Suppressor macrophage treated with lipopolysaccharide for 1 hour (primary cell): ENCODE data around the gene MBTPS2.
"Not testable (repeated sequence)": the region's sequence is repeated elsewhere in the genome, so short reads cannot be mapped to it uniquely, and the experiment has no call there.

Experiments used
- DNase-seq, 3 donors: peaks; one replicate each; pipeline ENCODE4 v3.0.0-alpha.2; 2020 to 2022

The MBTPS2 gene

DNA sequence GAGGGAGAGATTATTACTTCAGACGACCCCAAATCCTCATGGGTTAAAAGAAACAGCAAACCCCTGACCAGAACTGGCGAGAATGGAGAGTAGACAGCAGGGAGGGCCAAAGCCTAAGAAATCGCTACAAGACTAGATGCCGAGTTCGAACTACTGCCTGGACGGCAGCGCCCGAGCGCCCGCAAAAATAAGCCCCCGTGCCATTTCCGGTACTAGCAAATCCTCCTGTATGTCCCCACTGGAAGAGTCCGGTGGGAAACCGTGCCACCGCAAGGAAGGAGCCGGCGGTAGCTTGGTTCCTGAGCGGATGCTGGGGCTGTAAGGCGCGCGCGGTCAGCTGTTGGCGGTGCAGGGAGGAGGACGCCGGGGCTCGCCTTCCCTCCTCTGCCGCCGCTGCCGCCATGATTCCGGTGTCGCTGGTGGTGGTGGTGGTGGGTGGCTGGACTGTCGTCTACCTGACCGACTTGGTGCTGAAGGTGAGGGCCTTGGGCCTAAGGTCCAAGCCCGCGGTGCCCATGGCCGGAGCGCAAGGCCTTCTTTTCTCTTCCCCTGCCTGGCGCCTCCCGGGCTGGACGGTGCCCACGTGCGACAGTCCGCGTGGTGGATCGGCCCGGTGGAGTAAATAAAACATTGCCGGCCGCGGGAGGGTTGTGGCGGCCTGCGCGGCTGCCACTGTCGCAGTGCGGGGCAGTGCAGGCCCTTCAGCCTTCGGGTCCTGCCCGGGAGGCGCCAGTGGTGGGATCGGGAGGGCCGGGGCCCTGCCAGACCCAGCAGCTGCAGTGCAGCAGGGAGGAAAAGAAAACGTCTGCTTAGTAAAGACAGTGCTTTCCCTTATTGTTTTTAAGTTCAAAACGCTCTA is at the start of gene MBTPS2:
TSS of gene MBTPS2 (plus strand) at position 284 of the 859 bp plus-strand sequence. CDS start at position 402, 118 bp downstream.
- DNase-seq = peak; percentile 85 to 88 (median 88)

- DNase-seq = no peak
Measured at GRCh38 chrX:21798677-21799219, 40.7 kb upstream of the MBTPS2 start.

DNA sequence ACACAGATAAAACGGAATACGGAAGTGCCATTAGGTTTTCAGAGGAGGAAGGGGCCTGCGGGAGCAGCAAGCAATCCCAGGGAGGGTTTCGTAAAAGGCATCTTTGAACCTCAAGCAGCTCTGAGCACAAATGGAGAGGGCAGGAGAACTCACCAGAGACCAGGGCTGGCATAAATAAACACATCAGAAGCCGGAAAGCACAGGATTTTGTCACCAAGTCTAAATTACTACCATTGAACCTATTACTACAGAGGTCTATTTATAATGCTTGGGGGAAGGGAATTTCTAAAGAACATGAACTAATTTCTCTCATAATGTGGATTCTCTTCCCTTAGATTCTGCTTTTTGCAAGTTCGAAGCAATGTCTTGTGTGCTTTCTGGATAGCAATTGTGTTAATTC is 39.6 kb upstream of the MBTPS2 start:
- peak in 1 of 3 donors; percentile 7 for DNase-seq

GRCh38 chrX:21800344-21800770 is 39.1 kb upstream of the MBTPS2 start:
- DNase-seq = no peak

DNA sequence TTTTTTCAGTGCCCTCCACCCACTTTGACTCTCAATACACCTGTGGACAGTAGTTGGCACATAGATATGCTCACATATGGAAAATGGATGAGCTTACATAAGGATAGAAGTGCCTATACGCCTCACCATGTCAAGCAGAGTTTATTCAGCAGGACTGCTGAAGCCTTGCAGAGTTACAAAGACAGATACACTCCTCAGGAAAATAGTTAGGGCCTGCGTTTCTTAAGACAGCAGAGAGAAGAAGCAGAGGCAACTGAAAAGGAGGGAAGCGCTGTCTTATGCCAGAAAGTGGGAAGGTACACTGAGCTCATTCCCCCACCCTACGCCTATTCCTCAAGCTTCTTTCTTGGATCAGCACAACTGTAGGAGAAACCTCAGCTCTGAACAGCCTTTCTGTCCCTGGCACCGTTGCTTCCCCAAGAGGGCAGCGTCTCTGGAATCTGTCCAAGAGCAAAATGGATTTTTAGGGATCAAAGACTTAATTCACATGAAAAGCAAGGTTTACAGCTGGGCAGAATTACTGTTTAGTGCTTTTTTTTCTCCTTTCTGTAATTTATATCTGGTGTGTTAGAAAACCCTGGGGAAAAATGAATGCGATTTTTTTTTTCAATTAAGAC is 37.3 kb upstream of the MBTPS2 start:
- no peak for DNase-seq

- DNase-seq = no peak
Measured at GRCh38 chrX:21802839-21803238, 36.6 kb upstream of the MBTPS2 start.

GRCh38 chrX:21806691-21807090 is 32.7 kb upstream of the MBTPS2 start:
- DNase-seq = peak; percentile 19 to 66 (median 52)

- no peak for DNase-seq
Measured at GRCh38 chrX:21811832-21812231, 27.6 kb upstream of the MBTPS2 start.

GRCh38 chrX:21812628-21813027 is 26.8 kb upstream of the MBTPS2 start:
- no peak for DNase-seq

DNA sequence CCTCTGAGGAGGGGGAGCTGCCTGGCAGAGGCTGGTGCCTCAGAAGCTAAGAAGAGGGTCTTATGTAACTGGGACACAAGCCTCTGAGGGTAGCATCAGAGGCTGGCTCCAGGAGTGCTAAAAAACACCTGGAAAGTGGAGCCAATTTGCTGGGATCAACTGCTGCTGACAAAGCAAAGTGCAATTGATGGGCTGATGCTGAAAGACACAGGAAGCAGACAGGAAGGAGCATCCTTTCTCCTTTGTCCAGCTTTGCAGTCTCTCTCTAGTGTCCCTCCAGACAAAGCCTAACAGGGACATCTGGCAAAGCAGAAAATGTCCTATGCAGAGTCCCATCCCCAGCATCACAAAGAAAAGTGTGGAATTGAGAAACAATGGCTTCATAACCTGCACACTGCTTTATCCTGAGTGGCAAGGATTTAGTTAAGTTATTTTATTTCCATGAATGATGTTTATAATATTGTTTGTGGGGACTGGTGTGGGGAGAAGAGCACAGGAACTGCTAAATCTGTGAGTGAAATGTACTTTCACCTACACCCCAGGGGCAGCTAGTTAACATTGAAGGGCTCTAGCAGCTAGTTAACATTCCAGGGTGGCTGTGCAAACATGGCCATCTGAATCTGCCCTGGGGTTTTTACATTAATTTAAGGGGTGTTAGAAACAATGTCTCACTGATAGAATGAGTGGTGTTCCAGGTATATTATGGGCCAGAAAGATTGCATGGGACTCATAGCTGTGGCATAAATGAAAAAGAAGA is 25.6 kb upstream of the MBTPS2 start:
- no peak for DNase-seq

DNA sequence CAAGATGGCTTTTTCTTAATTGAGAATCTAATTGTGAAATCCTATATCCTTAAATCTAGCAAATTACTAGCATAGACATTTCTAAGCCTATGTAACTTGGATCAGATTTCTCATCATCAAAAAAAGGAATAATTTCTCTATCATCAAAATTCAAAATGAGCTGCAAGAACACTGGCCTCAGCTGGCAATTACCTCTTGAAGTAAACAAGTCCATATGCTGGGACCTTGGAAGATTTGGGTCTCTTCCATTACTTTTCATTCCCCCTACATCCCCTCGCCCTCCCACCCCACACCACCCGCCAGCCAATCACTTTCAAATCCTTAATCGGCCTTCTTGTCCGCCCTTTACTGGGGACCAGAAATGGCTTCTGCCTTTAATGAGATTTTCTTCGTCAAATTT is 23.3 kb upstream of the MBTPS2 start:
- DNase-seq = no peak

- not testable (repeated sequence) for DNase-seq
Measured at GRCh38 chrX:21820170-21820569, 19.2 kb upstream of the MBTPS2 start.

DNA sequence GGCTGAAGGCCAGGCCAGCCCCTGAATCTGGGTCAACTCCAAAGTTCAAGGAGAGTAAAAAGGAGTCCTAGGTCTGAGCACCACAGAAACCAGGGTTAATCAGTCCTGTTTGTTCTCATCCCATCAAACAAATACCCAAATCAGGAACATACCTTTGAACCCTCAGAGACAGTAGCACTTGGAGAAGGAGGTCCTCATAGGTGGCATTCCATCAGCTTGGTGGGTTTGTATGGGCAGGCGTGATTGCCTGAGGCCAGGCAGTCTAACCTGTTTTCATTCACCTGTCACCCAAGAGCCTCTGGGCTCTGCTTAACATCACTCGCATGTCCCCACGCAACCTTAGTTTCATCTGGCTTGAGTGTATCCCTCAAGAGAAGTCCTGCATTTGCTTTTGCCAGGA is 17.5 kb upstream of the MBTPS2 start:
- no peak for DNase-seq

DNA sequence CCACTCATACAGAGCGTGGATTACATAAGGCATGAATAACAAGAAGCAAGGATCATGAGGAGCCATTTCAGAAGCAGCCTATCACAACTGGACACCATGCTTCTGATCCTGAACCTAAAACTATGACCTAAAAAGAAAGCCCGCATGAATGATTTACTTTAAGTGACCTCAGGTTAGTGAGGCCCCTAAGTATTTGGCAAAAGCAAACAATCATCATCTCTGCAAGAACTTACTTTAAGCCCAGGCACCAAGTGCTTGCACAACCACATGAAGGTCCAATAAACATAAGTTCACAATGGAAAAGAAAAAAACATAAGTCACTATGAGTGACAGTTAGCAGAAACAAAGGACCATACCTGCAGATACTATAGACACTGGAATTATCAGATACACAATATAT is 7.9 kb upstream of the MBTPS2 start:
- DNase-seq = no peak

GRCh38 chrX:21837056-21837455 is 2.4 kb upstream of the MBTPS2 start:
- DNase-seq = no peak

DNA sequence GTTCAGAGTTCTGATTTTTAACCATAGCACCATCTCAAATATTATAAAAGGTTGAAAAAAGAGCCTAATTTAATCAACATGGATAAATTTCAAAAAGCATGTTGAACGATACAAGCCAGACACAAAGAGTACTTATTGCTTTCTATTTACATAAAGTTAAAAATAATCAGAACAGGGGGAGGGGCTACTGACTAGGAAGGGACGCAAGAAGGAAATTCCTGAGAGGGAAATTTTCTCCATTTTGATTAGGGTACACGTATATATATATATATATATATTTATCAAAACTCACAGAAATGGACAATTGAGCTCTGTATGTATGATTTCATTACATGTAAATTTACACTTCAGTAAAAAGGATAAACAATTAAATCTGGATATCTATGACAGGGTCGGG is 482 bp upstream of the MBTPS2 start:
- peak; percentile 39 to 48 (median 42) for DNase-seq

- DNase-seq = no peak
Measured at GRCh38 chrX:21840193-21840545, 752 bp downstream of the MBTPS2 start.

DNA sequence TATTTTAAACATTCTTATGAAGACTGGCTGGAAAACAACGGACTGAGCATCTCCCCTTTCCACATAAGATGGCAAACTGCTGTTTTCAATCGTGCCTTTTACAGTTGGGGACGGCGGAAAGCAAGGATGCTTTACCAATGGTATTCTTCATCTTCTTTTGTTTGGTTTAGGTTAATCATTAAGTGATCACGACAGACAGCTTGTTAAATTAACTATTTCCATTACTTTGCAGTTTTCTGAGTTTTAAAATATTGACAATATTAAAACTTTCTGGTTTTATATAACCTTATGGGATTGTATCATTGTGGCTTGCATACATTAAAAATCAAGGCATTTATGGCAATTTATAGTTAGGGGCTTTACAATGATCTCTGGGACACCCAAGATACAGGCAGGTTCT is 3.8 kb downstream of the MBTPS2 start:
- DNase-seq = no peak

- DNase-seq = no peak
Measured at GRCh38 chrX:21845096-21845495, 5.7 kb downstream of the MBTPS2 start.

DNA sequence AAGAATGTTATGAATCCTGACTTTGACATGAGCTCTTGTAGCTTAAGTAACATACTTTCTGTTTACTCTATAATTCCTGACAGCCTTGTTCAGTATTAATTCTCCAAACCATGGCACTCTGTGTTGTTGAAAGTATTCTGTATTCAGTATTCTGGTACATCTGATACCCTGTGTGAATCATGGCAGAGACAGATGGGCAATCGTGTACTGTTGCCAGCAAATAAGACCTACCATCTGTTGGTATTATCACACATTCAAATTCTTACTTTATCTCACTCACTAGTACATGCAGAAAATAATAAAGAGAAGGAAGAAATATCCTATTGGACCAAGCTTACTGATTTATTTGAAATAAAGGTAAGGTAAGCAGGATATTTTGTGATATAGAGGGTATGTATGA is 7.9 kb downstream of the MBTPS2 start:
- no peak for DNase-seq

DNA sequence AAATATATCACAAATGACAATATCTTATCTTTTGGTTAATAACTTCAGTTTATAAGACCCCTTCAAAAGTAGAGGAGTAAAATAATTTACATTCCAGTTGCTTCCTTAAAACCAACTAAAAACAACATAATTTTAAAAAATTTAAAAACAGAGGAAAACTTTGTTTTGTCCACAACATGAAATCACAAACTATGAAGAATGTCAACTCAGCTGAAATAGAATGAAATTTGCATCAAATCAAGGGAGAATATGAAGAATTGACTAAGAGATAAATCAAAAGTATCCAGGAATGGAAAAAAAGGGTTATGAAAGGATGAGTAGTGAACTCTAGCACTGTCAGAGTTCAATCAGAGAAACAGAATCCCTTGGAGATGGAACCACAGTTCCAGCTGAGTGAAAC is 14.2 kb downstream of the MBTPS2 start:
- DNase-seq = no peak

DNA sequence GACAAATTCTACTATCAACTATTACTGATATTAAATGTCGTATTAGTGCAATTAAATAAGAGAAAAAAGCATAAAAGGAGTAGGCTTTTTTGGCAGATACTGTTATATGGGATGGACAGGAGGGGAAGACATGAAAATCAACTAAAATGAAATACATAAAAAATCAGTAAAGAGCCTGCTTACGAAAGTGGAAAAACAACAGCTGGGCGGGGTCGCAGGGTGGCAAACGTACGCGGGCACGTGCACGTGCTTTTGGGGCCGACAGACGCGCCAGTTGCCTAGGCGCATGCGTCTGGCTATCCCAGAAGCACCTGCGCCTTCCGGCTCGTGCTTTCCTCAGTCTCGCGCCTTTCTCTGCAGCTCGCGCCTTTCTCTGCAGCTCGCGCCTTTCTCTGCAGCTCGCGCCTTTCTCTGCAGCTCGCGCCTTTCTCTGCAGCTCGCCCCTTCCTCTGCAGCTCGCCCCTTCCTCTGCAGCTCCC is 16.6 kb downstream of the MBTPS2 start, which contains the start of gene YY2:
TSS of gene YY2 (plus strand) at position 51 of the 479 bp plus-strand sequence. CDS start 498 bp downstream, outside the sequence.
- no peak for DNase-seq

DNA sequence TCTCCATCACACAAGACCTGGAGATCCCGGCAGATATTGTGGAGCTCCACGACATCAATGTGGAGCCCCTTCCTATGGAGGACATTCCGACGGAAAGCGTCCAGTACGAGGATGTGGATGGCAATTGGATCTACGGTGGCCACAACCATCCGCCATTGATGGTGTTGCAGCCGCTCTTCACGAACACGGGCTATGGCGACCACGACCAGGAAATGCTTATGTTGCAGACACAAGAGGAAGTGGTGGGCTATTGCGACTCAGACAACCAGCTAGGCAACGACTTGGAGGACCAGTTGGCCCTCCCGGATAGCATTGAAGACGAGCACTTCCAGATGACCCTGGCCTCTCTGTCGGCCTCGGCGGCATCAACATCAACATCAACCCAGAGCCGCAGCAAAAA is 17.1 kb downstream of the MBTPS2 start:
- DNase-seq = no peak
